Measurements from ENCODE around the gene PON1. TPM values are rescaled to one million over a fixed set of nuclear protein-coding genes. Genes with fewer than 3 reads are reported as not detected.

Gene PON1
- polyA plus RNA-seq, 1 experiment, result not detected

DNA sequence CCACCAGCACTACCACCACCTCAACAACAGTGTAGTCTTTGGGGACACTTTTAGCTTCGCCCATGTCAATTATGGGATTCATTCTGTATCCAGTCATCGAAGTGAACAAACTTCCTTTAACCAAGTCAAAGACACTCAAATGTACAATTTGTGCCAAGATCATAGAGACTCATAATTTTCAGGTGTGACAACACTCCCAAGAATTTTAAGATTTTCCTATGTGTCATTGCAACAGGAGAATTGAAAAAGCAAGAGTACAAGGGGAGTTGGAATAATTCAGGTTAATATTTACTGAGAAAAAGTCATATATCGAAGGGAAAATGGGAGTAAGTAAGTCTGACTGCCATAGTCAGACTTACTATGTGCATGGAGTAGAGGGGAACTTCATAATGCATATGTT is 26.2 kb downstream of the PON1 start:
- no peaks in the 10 kb centered on the region for H3K9me3 ChIP-seq (ENCODE audit: control insufficient read depth, insufficient read depth, low read length)
- CTCF ChIA-PET, result no interaction called here
- POLR2A ChIA-PET, result no interaction called here
- H3K4me3 ChIP-seq (ENCODE audit: low read depth, low read length), result no peak overlapping the region
- no peaks in the 10 kb centered on the region for H3K27me3 ChIP-seq (ENCODE audit: control insufficient read depth, insufficient read depth, low read length)
- DNase-seq (ENCODE audit: low read depth, low spot score), result no peak
- TF ChIP-seq, protein P1, sequence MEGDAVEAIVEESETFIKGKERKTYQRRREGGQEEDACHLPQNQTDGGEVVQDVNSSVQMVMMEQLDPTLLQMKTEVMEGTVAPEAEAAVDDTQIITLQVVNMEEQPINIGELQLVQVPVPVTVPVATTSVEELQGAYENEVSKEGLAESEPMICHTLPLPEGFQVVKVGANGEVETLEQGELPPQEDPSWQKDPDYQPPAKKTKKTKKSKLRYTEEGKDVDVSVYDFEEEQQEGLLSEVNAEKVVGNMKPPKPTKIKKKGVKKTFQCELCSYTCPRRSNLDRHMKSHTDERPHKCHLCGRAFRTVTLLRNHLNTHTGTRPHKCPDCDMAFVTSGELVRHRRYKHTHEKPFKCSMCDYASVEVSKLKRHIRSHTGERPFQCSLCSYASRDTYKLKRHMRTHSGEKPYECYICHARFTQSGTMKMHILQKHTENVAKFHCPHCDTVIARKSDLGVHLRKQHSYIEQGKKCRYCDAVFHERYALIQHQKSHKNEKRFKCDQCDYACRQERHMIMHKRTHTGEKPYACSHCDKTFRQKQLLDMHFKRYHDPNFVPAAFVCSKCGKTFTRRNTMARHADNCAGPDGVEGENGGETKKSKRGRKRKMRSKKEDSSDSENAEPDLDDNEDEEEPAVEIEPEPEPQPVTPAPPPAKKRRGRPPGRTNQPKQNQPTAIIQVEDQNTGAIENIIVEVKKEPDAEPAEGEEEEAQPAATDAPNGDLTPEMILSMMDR (IDR thresholded peaks at IDR 0.05; ENCODE audit: low read depth, low read length), result no peak
- H3K27ac ChIP-seq (ENCODE audit: low read depth, low read length), result no peak overlapping the region

DNA sequence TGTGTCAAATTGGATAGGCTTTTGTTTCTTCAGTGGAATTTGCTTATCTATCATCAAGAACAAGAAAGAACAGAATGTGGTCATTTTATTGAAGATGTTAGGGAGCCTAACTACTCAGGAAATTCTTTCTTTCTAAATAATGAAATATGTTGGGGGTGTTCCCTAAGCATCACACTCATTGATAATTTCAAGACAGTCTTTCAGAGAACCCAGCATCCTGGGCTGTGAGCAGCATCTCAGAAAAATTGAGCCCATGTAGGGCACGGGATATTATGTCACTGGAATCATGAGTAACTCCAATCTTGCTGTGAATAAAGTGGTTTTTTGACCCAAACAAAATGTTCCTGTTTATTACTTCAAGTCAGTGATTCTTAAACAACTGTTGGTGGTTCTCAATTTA is 27.3 kb downstream of the PON1 start:
- CTCF ChIA-PET, result no interaction called here
- no peak for DNase-seq (ENCODE audit: low read depth, low spot score)

DNA sequence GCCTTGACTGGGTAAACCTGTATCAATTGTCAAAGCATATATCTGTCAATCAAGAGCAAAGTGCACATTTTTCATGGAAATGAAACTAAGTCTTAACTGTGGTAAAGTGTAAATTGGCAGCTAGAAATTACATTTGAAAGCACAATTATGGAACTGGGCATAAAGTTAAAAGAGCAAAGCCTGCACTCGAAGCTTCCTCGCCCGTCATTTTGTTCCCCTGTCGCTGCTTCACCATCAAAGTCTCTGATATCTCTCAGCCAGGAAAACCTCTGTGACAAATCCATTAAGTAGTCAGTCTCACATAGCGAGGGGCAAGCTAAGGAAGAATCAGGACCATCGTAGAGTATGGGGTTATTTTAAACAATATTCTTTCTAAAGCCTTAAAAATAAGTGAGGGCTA is 27.9 kb downstream of the PON1 start:
- TF ChIP-seq, protein P1 (IDR thresholded peaks at IDR 0.05; ENCODE audit: low read depth, low read length), result no peak

More for the DNA sequence above, 27.3 kb downstream of the PON1 start:
- Histone ChIP-seq H3K27me3 (ENCODE audit: control insufficient read depth, insufficient read depth, low read length) (no peaks in the 10 kb centered on the region), H3K4me3 (ENCODE audit: low read depth, low read length) (no peak overlapping the region), H3K9me3 (ENCODE audit: control insufficient read depth, insufficient read depth, low read length) (no peaks in the 10 kb centered on the region), H3K27ac (ENCODE audit: low read depth, low read length) (no peak overlapping the region)
- POLR2A ChIA-PET, result no interaction called here
- TF ChIP-seq, protein P1 (IDR thresholded peaks at IDR 0.05; ENCODE audit: low read depth, low read length), result no peak

DNA sequence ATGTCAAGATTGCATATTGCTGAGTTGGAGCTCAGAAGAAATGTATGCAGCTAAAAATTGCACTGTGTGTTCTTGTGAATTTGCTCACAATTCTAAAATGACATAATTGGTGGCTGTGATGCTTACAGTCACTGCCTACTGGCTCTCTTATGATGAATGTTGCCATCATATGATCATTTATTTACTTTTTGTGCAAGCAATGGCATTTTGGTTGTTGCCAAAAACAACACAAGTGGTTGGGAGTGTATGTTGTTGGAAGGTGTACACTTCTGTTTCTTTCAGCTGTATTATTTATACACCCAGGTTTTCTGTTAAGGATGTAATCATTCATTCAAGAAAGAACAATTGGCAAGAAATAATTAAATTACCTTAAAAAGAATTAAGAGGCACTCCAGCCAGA is 28.9 kb downstream of the PON1 start:
- no peaks in the 10 kb centered on the region for H3K27me3 ChIP-seq (ENCODE audit: control insufficient read depth, insufficient read depth, low read length)
- no peak overlapping the region for H3K27ac ChIP-seq (ENCODE audit: low read depth, low read length)
- POLR2A ChIA-PET, result no interaction called here
- no peak for DNase-seq (ENCODE audit: low read depth, low spot score)
- TF ChIP-seq, protein P1 (IDR thresholded peaks at IDR 0.05; ENCODE audit: low read depth, low read length), result no peak
- no peaks in the 10 kb centered on the region for H3K9me3 ChIP-seq (ENCODE audit: control insufficient read depth, insufficient read depth, low read length)
- no peak overlapping the region for H3K4me3 ChIP-seq (ENCODE audit: low read depth, low read length)
- CTCF ChIA-PET, result no interaction called here

More for the DNA sequence above, 27.9 kb downstream of the PON1 start:
- H3K27me3 ChIP-seq (ENCODE audit: control insufficient read depth, insufficient read depth, low read length), result no peaks in the 10 kb centered on the region
- no peak for DNase-seq (ENCODE audit: low read depth, low spot score)
- POLR2A ChIA-PET, result no interaction called here
- no peak overlapping the region for H3K27ac ChIP-seq (ENCODE audit: low read depth, low read length)
- no peak overlapping the region for H3K4me3 ChIP-seq (ENCODE audit: low read depth, low read length)
- CTCF ChIA-PET, result no interaction called here
- H3K9me3 ChIP-seq (ENCODE audit: control insufficient read depth, insufficient read depth, low read length), result no peaks in the 10 kb centered on the region

DNA sequence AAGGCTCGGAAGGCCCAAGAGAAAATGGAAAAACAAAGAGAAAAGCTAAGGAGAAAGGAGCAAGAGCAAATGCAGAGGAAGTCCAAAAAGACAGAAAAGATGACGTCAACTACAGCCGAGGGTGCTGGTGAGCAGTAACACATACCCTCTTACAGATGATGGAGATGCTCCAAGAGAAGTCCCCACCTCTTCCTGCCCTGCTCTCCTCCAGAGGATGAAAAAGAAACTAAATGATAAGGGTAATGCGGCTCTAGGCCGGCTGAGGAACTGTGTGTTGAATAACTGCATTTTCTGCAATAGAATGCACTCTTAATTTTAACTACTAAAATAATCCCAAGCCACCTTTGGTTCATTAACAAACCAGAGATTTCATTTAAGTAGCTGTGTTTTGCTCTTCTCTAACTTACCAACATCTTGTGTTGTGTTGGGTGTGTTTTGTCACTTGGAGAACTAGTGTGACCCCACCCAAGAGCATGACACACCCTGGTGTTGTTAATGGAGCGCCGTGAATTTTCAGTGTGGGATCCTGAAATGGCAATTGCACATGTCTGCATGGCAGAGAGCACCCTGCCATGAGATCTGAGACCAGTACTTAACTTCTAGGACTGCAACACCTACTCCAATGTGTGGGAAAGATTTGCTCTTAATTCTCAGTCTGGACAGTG is 34.0 kb downstream of the PON1 start:
- Histone ChIP-seq H3K27me3 (ENCODE audit: control insufficient read depth, insufficient read depth, low read length) (no peaks in the 10 kb centered on the region), H3K27ac (ENCODE audit: low read depth, low read length) (no peak overlapping the region), H3K9me3 (ENCODE audit: control insufficient read depth, insufficient read depth, low read length) (no peaks in the 10 kb centered on the region), H3K4me3 (ENCODE audit: low read depth, low read length) (no peak overlapping the region)
- ChIA-PET POLR2A (no interaction called here), CTCF (no interaction called here)
- TF ChIP-seq, protein P1 (IDR thresholded peaks at IDR 0.05; ENCODE audit: low read depth, low read length), result no peak
- DNase-seq (ENCODE audit: low read depth, low spot score), result no peak

Measured in AG04450 (cell line).